Measurements from ENCODE around the gene ILDR2. TPM values are rescaled to one million over a fixed set of nuclear protein-coding genes. Genes with fewer than 3 reads are reported as not detected.
"Not testable (repeated sequence)": the region's sequence is repeated elsewhere in the genome, so short reads cannot be mapped to it uniquely, and the experiment has no call there.

The ILDR2 gene
- total RNA-seq, 1 experiment from 2014 or later = 0.12 TPM

DNA sequence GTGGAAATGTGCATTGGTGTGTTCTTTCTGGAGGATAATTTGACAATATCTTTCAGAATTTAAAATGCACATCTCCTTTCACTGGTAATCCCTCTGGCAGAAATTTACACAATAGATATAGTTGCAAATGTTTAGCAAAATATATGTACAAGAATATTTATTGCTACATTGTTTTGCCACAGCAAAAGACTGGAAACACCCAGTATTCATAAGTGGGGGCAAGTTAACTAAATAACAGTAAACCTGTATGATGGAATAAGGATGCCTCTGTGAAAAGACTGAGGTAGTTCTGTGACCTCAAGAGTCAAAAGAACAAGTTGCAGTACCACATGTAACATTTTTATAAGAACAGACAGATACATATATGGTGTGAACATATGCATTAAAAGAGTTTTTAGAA lies 85.6 kb downstream of the ILDR2 start:
- no peak for DNase-seq (ENCODE audit: low spot score)

DNA sequence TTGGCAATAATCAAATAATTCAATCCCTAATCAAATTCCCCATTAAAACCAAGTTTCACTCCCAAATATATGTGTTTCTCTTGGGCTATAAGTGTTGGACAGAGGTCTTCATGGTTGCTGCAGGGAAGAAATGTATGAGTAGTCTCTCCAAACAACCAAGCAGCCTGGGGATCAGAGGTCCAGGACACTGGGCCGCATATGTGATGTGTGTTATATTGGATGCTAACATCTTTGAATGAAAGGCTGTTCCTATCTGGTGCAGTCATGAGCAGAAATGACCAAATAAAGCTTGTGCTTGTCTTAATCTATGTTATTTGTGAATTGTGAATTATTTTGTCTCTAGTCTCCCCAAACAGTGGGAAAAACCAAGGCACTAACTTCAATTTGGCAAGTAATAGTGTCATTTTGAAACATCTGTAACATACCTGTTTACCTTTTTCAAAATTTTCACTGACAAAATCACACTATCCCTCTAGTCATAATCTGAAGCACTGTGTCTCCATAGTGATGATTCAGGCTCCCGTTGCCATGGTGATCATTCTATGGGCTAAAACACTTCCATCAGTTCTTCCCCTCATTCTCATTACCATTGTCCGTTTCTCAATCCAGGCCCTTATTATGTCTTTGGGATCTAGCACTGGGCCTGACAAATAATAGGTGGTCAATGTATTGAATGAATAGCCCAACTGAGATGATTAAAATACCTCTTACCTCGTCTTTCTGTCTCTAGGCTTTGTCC lies 86.8 kb downstream of the ILDR2 start:
- DNase-seq (ENCODE audit: low spot score) = no peak

DNA sequence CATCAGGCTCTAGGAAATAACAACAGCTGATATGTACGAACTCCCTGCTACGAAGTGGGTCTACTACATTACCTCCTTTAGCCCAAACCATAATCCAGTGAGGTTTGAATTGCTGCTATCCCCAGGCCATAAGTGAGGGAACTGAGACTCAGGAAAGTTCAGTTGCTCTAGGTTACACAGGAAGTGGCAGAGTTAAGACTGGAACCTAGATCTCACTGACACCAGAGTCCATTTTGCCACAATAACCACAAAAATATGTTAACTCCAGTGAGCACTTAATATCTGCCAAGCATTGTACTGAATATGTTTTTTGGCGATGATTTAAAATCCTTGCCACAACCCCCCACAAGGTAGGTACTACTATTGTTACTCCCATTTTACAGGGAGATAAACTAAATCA lies 90.4 kb downstream of the ILDR2 start:
- DNase-seq (ENCODE audit: low spot score) = no peak

DNA sequence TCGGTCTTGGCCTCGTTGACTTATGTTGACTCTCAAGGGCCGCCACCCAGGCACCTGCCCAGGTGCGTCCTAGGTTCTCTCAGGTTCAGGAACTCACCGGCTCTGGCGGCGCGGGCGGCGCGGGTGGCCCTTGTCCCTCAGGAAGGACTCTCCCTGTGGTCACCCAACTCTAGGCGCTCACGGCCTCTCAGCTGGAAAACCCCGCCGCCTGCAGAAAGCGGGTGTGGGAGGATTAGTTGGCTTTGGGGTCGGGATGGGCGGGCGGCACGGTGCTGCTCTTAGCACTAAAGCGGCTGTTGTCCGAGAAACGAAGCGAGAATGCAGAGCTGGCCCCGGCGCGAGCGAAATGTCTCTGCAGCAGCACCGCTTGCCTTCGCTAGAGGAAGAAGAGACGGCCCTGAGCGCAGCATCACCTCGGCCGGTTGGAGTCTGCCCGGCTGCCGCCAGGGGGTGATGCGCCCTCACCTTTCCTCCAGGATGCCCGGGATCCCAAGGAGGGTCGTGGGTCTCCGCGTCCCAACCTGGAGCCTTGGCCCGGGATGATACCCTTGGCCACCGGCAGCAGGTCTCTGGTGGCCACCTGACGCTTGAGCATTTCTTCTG lies 91.2 kb downstream of the ILDR2 start:
- DNase-seq (ENCODE audit: low spot score) = no peak

DNA sequence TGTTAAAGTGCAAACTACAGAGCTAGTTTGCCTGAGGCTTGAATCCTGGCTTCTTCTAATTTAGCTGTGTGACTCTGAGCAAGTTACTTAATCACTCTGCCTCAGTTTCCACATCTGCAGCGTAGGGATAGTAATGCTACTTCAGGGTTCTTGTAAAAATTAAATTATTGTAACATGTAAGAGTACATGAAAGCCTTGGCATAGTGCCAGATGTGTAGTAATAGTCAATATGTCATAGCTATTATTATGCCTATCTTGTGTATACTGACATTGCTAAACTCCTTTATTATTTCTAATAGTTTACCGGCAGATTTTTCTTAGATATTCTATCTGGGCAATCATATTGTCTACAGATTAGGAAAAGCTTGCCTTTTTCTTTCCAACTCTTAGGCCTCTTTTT lies 92.4 kb downstream of the ILDR2 start:
- no peak for DNase-seq (ENCODE audit: low spot score)

DNA sequence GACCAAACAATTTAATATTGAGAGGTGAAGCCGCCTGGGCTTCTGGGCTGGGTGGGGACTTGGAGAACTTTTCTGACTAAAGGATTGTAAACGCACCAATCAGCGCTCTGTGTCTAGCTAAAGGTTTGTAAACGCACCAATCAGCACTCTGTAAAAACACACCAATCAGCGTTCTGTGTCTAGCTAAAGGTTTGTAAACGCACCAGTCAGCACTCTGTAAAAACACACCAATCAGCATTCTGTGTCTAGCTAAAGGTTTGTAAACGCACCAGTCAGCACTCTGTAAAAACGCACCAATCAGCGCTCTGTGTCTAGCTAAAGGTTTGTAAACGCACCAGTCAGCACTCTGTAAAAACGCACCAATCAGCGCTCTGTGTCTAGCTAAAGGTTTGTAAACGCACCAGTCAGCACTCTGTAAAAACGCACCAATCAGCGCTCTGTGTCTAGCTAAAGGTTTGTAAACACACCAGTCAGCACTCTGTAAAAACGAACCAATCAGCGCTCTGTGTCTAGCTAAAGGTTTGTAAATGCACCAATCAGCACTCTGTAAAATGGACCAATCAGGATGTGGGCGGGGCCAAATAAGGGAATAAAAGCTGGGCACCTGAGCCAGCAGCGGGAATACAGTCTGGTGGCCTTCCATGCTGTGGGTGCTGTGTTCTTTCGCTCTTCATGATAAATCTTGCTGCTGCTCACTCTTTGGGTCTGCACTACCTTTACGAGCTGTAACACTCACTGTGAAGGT lies 97.0 kb downstream of the ILDR2 start:
- not testable (repeated sequence) for DNase-seq (ENCODE audit: low spot score)

DNA sequence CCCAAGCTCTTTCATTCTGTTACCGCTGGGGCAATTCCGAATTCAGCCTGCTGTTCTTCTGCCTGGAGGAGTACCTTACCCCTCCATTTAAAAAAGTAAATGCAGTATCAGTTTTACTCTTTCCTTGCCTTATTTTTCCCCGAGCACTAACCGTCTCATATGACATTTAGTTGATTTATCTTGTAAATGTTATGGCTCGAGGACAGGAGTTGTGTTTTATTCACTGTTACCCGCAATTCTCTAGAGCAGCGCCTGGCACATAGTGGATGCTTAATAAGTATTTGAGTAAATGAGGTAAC lies 98.9 kb downstream of the ILDR2 start:
- DNase-seq (ENCODE audit: low spot score) = no peak

DNA sequence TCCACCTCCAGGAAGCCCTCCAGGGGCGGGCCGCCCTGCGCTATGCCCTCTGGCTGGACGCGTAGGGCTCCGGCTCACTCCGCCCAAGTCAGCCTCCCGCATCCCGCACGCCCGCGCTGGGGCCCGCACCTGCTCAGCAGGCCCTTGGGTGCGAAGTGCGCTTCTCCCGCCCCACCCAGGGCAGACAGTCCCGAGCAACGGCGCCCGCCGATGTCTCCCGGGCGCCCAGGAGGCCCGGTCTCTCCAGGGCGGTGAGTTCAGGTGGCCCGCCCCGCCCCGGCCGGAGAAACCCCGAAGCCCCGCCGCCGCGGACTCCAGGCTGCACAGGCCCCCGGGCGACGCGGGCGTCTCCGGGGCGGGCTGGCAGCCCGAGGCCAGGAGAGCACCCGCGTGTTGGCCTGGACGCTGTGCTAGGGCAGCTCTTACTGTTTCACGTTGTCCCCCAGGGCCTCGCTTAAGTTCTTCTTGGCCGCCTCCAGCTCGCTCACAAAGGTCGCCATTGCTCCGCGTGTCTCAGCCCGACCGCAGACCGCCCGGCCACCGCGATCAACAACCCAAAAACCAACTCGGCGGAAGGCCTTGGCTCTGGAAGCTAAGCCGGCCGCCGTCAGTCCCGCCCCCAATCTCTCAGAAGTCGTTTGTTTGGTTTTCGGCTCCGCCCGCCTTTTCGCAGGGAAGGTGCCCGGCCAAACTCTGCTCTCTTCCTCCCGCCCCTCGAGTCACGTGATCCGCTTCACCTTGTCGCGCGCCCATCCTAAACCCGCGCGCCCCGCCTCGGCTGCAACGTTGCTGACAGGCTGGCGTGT lies 99.4 kb downstream of the ILDR2 start, which contains the start of gene TADA1:
TSS of gene TADA1 (minus strand) at position 531 of the 806 bp plus-strand sequence. CDS start at position 500, 31 bp downstream.
- peak; percentile 99 for DNase-seq (ENCODE audit: low spot score)

DNA sequence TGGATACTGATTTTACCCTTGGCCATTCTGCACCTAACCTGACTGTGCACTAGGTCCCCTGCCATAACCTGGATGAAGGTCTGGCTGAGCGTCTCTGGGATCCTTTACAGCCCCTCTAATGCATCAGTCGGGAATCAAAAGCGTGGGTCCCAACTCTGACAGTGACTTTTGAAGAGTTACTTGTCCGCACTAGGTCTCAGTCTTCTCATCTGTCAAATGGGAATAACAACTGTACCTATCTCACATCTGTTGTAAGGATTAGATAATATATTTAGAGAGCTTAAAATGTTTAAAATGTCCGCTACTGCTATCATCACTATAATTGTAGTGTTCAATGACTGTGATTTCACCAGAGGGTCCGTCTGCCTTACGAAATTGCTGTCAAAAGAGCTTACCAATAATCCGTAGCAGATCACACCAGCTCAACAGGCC lies 100.0 kb downstream of the ILDR2 start:
- no peak for DNase-seq (ENCODE audit: low spot score)

DNA sequence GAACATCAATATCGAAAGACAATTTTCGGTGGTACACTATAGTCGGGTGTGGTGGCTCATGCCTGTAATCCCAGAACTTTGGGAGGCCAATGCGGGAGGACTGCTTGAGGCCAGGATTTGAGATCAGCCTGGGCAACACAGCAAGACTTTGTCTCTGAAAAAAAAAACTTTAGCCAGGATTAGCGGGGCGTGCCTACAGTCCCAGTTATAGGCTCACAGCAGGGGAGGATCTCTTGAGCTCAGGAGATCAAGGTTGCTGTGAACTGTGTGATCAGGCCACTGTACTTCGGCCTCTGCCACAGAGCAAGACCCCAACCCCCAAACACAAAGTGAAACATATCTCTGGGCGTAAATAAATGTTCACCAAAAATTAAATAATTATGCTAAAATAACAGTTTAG lies 100.9 kb downstream of the ILDR2 start:
- no peak for DNase-seq (ENCODE audit: low spot score)

DNA sequence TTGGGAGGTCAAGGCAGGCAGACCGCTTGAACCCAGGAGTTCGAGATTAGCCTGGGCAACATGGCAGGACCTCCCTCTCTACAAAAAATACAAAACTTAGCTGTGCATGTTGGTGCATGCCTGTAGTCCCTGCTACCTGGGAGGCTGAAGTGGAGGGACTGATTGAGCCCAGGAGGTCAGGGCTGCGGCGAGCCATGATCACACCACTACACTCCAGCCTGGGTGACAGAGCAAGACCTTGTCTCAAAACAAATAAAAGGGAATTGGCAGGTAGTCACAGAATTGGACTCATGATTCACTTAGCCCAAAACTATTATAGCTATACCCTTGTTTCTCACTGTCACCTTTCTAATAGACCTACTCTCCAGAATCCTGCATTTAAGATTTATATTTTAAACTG lies 104.8 kb downstream of the ILDR2 start:
- DNase-seq (ENCODE audit: low spot score) = no peak

DNA sequence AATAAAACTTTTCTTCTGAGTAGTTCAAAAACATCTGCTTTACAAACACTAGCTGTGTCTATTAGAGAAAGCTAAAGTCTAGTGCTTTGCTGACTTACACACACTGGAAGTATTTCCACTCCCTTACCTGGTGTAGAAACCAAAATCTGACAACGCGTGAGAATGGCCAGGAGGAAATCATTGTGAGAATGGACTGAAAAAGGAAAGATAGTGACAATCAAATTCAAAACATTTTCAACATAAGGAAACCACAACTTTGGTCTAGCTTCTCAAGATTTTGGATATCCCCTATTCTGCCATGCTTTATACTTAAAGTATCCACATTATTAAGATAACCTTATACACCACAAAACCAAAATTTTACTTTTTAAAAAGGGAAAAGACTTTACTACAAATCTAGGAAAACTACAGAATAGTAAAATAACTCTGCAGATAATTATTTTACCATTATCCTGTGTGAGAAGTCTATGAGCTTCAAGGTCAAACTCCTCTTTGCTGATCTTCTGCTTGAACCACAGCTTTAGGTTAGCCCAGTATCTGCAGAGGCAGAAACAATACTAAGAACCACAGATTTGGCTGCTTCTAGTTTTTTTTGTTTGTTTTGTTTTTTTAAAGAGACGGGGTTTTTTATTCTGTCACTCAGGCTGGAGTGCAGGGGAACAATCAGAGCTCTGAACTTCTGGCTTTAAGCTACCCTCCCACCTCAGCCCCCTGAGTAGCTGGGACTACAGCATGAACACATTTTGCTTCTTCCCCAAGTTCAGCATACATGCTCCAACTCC lies 105.8 kb downstream of the ILDR2 start:
- DNase-seq (ENCODE audit: low spot score) = no peak

DNA sequence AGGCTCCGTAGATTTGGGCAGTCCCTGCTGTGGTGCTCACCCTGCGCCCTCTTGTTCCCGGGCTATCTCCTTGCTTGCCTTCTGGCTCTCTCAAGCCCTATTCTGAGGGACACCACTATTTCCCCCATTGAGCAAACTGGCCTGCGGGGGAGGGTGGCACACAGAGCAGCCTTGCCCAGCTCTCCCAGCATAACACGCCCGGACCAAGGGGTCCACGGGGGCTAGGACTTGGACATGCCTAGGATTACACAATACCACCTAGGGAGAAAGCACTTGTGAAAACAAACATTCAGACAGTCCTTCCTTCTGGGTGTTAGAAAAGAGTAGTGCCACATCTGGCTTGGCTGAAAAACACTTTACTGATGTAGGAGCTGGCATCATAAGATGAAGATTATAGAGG lies 106.7 kb downstream of the ILDR2 start:
- no peak for DNase-seq (ENCODE audit: low spot score)

DNA sequence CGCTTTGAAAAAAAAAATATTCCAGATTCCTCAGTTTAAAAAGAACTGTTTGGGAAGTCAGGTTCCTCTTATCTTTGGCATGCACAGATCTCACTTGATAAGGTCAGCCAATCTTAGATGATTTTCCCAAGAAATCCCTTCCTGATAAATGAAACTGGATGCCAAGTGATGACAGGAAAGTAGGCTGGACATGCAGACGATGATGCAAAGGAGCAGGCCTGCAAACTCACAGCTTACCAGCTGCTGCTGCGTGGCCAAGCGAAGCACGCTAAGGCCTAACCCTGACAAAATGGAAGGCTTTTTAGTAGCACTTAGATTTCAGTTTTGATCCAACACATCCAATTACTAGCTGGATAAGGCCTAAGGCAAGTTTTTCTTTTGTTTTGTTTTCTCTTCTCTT lies 109.4 kb downstream of the ILDR2 start:
- DNase-seq (ENCODE audit: low spot score) = no peak

DNA sequence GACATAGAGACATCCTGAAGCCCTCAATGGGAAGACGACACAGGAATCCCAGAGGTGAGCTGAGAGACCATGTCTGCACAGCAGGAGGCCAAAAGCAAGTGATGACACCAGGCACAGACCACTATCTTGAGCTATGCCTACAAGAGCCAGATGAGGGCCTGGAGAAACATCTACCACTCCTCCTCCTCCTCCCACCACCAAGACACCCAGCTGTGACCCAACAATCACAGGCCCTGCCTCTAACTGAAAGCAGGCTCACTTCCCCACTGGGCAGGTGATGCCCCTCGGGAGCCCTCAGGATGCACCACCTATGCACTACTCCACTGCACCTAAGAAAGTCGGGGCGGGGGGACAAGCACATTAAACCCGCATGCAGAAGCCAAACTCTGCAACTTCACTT lies 115.7 kb downstream of the ILDR2 start:
- DNase-seq (ENCODE audit: low spot score) = no peak

DNA sequence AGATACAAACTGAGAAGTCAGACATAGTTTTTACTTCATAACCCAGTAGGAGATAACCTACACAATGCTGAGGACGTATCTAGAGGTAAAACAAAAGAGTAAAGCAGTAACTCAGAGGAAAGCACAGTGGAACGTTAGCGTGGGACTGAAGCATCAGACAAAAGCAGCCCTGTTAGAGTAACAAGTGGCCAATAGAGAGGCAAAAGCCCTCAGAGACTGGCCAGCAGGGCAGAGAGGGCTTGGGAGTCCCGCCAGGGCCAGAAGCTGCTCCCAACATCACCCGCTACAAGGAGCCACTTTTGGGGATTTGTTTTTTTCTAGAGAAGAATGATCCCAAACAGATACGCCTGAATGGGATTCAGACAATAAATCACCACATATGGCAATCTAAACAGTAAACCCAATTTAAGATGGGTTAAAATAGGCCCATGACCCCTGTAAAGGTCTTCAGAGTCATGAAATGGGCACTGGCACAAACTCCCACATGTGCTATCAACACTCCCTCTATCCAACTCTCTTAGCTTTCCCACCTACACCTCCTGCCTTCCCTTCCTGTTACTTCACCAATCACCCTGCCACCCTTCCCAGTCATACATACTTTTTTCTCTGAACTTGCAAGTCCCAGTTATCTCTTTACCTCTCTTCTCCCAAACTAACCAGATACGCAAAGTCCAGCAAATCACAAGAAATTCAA lies 116.5 kb downstream of the ILDR2 start:
- no peak for DNase-seq (ENCODE audit: low spot score)

Other genes starting within 250 kb of the ILDR2 start
- gene POGK, start 136.1 kb downstream of the ILDR2 start, total RNA-seq (2014; rRNA removed; shearing (Covaris generic)) = 59.3 and 61.8 TPM in 2 replicates
- gene TADA1, start 99.3 kb downstream of the ILDR2 start, total RNA-seq (2014; rRNA removed; shearing (Covaris generic)) = 24.1 and 28.5 TPM in 2 replicates
- gene MAEL, start 13.7 kb upstream of the ILDR2 start, total RNA-seq (2014; rRNA removed; shearing (Covaris generic)) = not detected in 2 replicates
- 0.24 TPM in 1 of 2 replicates, not detected in the other for gene GPA33, start 114.8 kb upstream of the ILDR2 start, total RNA-seq (2014; rRNA removed; shearing (Covaris generic))
- gene STYXL2, start 118.5 kb upstream of the ILDR2 start, total RNA-seq (2014; rRNA removed; shearing (Covaris generic)) = not detected in 2 replicates
- 5.1 and 6.0 TPM in 2 replicates for gene POU2F1, start 245.3 kb upstream of the ILDR2 start, total RNA-seq (2014; rRNA removed; shearing (Covaris generic))

Data from A172 (cell line).